ENCODE measurements around the gene PCID2.

Gene PCID2

DNA sequence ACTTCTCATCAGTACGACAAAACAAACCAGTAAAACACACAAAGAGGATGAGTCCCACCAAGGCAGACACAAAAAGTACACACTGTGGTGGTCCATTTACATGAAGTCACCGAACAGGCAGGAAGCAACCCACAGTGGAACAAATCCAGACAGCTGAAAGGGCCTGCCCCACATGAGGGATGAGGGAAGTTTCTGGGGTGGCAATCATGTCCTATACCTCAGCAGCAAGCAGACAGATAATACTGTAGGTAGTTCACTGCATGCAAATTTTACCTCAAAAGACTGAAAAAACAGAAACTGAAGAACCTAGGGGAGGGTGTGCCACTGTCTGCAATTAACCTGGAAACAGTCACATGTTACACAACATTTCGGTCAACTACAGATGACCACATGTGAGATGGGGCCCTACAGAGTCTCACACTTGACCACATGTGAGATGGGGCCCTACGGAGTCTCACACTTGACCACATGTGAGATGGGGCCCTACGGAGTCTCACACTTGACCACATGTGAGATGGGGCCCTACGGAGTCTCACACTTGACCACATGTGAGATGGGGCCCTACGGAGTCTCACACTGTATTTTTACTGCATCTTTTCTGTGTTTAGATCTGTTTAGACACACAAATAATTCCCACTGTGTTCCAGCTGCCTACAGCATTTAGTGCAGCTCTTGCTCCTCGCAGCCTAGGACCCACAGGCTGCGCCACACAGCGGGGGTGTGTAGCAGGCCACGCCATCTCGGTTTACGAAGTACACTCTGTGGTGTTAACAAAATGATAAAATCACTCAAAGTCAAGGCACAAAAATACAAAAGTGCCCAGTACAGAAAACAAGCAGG, 22.2 kb downstream of the PCID2 start:
- no peak for DNase-seq

- DNase-seq = no peak
These were observed 23.7 kb downstream of the PCID2 start for GRCh38 chr13:113184568-113185440.

DNA sequence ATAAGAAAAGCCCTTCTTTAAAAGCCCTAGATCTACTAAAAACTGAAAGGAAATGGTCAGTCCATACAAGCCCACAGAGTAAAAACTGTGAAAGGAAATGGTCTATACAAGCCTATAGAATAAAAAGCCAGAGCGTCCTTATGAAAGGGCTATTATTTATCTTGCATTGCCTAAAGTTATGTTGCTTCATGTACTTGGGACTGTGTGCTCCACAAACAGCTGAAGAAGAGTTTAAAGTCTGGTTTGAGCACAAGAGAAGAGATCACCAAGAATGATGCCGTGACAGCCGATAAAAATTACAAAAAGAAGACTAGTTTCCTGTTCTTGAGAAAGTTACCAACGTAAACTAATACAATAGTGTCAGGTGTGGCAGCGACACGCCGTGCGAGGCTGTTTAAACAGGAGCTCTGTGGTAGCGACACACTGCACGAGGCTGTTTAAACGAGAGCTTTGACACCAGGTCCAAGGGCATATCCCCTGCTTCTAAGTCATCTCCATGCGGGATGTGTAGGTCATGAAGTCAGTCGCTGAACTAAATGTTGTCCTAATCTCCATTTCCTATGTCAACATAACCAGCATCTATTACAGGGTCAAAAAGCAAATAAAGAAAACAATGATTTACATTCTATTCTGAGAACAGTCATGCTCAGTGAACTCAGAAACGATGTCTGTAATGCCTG, 24.9 kb downstream of the PCID2 start:
- no peak for DNase-seq

GRCh38 chr13:113182046-113182445, 26.4 kb downstream of the PCID2 start:
- no peak for DNase-seq

GRCh38 chr13:113179374-113180230, 28.9 kb downstream of the PCID2 start:
- peak; percentile 82 for DNase-seq

DNA sequence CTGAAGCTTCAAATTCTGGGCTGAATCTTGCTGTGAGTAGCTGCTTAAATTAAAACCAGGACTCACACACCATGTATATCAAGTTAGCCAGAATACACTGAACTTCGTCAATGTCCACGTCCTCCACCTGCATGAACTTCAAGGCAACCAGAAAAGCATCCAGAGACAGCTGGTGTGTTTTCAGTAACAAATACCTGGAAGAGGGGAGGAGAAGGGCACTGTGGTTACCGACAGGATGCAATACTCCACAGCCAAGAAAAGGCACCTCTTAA, 29.6 kb downstream of the PCID2 start:
- no peak for DNase-seq

DNA sequence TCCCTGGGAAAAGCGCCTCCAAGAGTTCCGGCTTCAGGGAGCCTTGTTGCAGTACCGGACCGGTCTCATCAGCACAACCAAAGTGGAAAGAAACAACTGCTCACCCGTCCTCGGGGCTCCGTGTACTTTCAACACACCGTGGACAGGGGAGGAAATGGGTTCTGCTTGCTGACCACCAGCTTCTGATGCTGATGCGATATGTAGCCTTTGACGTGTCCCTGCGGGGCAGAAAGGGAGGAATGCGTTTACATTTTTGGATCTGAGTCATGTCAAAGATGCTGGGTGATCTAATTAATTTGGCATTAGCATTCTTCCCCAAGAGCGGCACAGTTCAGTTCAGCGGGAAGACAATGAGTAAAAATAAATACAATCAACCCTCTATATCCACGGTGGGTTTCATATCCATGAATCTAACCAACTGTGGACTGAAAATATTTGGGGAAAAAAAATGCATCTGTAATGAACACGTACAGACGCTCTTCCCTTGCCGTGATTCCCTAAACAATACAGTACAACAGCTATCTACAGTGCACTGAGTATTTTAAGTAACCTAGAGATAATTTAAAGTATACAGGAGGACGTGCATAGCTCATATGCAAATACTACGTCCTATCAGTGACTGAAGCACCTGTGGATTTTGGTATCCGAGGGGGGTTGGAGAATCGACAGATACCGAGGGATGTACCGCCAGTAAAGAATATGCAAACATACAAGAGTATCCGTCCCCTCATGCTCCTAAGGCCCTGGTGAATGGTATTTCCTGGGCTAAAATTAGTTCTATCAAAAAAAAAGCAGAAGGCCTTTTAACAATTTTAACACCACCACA, 30.2 kb downstream of the PCID2 start:
- DNase-seq = no peak

DNA sequence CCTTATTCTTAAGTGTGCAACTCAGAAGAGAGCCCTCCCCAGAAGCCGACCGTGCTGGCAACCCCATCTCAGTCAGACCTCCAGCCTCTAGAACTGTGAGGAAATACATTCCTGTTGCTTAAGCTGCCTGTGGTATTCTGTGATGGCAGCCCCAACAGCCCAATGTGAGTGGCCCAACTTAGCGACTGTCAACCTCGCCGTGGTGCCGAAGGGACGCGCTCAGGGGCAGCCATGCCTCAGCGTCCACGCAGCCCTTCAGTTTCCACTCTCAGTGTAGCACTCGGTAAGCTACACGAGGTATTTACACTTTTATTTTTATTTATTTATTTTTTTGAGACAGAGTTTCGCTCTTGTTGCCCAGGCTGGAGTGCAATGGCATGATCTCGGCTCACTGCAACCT, 31.6 kb downstream of the PCID2 start:
- no peak for DNase-seq

GRCh38 chr13:113176280-113176679, 32.2 kb downstream of the PCID2 start:
- DNase-seq = peak; percentile 89

GRCh38 chr13:113172419-113172926, 36.0 kb downstream of the PCID2 start:
- DNase-seq = no peak

DNA sequence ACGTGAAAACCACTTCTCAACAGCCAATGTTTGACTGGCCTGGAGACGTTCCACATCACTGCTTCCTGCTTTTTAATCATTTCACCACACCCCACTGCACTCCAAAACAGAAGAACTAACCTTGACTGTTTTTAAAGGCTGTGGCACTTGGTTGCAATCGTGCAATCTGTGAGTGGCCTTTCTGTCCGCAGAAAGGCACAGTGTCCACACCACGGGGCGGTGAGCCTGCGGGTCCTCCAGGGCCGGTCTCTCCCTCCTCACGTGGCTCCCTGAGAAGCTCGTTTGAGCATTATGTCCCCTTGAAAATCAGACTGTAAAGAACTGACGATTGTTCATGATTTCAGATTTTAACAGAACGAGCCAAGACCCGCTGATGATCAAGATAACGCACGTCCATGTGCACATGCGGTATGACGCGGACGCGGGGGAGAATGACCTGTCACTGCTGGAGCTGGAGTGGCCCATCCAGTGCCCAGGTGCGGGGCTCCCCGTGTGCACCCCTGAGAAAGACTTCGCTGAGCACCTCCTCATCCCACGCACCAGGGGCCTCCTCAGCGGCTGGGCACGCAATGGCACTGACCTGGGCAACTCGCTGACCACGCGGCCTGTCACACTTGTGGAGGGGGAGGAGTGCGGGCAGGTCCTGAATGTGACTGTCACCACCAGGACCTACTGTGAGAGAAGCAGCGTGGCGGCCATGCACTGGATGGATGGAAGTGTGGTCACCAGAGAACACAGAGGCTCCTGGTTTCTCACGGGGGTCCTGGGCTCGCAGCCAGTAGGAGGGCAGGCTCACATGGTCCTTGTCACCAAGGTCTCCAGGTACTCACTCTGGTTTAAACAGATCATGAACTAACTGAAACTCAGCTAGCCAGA, 37.0 kb downstream of the PCID2 start:
- no peak for DNase-seq

- DNase-seq = no peak
These were observed 38.0 kb downstream of the PCID2 start for GRCh38 chr13:113170511-113170910.

DNA sequence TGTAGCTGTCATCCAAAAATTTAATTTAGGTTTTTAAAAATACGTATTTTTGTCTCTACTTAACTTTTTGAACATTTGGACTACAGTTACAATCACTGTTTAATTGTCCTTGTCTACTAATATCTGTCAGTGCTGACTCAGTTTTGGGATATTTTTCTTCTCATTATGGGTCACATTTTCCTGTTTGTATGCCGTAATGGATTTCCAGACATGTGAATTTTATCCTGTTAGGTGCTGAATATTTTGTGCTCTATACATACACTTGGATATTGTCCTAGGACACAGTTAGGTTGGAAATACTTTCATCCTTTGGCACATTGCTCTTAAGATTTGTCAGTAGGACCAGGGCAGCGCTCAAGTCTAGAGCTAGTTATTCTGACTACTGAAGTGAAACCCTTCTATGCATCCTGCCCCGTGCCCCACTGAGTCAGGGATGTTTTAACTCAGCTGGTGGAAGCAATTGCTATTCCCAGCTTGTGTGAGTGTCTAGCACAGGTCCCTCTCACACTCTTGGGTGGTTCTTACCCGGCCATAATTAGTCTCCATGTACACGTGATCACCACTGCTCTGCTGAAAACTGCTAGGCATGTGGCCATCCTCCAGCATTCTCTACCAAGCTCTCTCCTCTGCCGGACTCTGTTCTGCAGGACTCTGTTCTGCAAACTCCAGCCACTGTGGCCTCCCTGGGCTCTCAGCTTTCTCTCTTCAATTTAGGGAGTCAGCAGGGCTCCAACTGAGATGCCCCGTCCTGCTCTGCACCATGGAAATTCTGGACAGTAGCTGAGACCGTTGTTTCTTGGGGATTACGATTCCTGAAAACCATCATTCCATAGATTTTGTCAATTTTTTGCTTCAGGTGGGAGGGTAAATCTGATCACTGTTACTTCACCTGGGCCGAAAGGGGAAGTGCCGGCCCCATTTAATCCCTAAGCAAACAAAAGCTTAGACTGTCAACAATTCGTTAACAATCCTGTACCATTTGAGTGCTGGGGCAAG, 38.9 kb downstream of the PCID2 start:
- no peak for DNase-seq

DNA sequence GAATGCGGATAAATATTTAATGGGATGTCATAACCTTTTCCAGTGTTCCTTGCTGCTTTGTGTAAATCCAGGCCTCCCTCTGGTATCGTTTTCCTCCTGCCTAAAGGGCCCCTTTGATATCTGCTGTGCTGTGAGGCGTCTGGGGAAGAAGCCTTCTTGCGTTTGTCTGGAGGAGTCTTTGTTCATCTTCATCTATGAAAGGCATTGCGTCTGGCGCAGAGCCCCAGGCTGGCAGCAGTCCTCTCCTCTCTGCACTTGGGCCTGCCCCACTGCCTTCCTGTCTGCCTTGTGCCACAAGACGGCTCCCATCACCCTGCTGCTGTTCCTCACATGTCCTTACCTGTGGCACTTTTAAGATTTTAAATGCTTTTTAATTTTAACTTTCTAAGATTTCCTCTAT, 40.3 kb downstream of the PCID2 start:
- DNase-seq = no peak

DNA sequence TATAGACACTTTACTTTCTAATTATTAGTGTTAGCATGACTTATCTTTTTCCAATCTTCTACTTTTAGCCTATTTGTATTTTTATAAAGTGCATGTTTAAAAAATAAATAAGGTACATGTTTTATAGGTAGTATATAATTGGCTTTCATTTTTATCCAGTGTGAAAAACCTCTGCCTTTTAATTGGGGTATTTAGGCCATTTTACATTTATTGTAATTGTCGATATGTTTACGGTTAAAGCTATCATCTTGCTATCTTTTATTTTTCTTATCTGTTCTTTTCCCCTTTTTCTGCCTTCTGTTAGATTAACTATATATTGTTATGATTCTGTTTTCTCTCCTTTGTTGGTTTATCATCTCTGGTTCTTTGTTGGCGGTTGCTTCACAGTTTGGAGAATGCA, 40.9 kb downstream of the PCID2 start:
- DNase-seq = no peak

GRCh38 chr13:113167155-113167554, 41.3 kb downstream of the PCID2 start:
- DNase-seq = no peak

DNA sequence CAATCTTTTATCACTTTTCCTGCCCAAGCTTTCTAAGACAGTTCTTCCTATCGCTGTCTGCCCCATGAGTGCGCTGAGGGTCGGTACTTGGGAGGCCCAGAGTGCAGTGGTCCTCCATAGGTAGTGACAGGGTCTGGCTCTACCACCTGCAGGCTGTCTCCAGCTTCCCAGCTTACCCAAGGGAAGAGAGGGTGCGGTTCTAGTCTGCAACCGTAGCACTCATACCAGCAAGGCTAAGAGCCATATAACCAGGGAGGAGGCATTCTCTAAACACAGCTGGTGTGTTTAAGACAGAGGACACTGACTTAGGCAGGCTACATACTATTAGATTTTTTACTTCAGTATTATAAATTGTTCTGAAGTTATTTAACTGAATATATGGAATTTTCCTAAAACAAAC, 41.8 kb downstream of the PCID2 start:
- DNase-seq = no peak

GRCh38 chr13:113166266-113166665, 42.2 kb downstream of the PCID2 start:
- no peak for DNase-seq

DNA sequence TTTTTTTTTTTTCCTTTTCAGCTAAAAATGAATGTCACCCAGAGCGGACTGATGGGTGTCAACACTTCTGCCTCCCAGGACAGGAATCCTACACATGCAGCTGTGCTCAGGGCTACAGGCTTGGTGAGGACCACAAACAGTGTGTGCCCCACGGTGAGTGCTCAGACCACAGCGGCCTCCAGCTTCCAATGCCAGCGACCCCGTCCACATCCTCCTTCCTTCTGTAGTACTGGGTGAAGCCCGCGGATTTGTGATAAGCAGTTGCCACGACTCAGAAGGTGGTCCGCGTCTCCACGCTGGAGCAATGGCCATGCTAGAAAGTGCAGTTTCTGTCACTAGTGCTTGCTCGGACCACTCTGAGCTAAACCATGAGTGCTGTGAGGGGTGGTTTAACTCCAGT, 44.0 kb downstream of the PCID2 start:
- DNase-seq = no peak

Measured in hematopoietic multipotent progenitor cell treated with erythropoietin and hydrocortisone succinate and interleukin-3 and kit ligand, for 8 days (in vitro differentiated cells).